ENCODE results near the gene ABCA4.

ABCA4 gene

DNA sequence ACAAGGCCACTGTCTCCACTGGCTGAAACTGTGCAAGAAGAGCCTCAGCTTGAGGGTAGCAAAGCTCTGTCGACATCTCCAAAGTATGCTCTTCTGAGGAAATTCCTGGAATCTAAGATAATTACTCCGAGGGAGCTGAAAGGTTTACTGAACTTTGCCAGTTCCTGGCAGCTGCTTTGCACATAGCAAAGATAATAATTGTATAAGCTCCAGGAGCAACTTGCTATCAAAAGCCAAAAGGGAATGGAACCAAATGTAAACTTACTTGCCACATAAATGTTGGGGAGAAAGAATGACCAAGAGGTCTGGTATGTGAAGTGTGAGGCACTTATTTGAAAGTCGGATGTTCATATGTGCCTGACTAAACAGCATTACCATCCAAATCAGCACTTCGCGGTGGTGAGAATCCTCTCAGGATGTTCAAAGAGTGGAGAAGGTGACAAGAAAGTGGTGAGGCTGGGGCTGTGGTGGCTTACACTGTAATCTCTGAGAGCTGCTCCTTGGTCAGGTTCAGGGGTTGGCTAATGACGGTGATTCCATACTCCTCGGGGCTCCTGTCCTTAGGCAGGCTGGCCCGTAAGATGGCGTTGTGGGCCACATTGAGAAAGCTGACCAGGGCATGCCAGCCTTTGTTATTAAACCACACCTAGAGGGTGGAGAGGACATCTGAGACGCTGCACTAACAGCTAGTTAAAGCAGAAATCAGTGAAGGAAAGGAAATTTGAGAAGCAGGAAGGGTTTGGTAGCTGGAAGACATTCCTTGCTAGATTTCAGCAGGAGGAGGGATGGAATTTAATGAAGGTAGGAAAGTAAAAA lies 100.0 kb downstream of the ABCA4 start:
- H3K79me2 ChIP-seq (ENCODE audit: insufficient read depth, low read length): no peaks in the 10 kb centered on the region
- H3K4me1 ChIP-seq (ENCODE audit: insufficient read depth, low read length): peaks cover 20% of the 10 kb centered on the region
- no peaks in the 10 kb centered on the region for H4K20me1 ChIP-seq (ENCODE audit: insufficient read depth, low read length)
- DNase-seq: no peak
- TF ChIP-seq, protein P1, sequence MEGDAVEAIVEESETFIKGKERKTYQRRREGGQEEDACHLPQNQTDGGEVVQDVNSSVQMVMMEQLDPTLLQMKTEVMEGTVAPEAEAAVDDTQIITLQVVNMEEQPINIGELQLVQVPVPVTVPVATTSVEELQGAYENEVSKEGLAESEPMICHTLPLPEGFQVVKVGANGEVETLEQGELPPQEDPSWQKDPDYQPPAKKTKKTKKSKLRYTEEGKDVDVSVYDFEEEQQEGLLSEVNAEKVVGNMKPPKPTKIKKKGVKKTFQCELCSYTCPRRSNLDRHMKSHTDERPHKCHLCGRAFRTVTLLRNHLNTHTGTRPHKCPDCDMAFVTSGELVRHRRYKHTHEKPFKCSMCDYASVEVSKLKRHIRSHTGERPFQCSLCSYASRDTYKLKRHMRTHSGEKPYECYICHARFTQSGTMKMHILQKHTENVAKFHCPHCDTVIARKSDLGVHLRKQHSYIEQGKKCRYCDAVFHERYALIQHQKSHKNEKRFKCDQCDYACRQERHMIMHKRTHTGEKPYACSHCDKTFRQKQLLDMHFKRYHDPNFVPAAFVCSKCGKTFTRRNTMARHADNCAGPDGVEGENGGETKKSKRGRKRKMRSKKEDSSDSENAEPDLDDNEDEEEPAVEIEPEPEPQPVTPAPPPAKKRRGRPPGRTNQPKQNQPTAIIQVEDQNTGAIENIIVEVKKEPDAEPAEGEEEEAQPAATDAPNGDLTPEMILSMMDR (IDR thresholded peaks at IDR 0.05; ENCODE audit: borderline replicate concordance, extremely low read depth, low read length, poor library complexity, severe bottlenecking): no peak
- no peak for TF ChIP-seq EZH2 (IDR thresholded peaks at IDR 0.05; ENCODE audit: borderline replicate concordance, low read depth, low read length, severe bottlenecking)
- no peak overlapping the region for H3K4me2 ChIP-seq (ENCODE audit: insufficient read depth, low read length)
- H3K4me3 ChIP-seq (ENCODE audit: low read depth in 1 of 2, low read length in 2 of 2): no peak overlapping the region
- H3K9me3 ChIP-seq (ENCODE audit: insufficient read depth, low read length, severe bottlenecking): no peaks in the 10 kb centered on the region
- H3K36me3 ChIP-seq (ENCODE audit: insufficient read depth, low read length): no peaks in the 10 kb centered on the region
- H3K27ac ChIP-seq (ENCODE audit: low read length): no peak overlapping the region
- no peaks in the 10 kb centered on the region for H3K27me3 ChIP-seq (ENCODE audit: insufficient read depth, low read length, poor library complexity)
- H3K9ac ChIP-seq (ENCODE audit: low read depth, low read length): no peak overlapping the region
- H2AFZ ChIP-seq (ENCODE audit: low read depth, low read length): no peak overlapping the region
- no peak for ATAC-seq (ENCODE audit: insufficient read depth, low read depth)

DNA sequence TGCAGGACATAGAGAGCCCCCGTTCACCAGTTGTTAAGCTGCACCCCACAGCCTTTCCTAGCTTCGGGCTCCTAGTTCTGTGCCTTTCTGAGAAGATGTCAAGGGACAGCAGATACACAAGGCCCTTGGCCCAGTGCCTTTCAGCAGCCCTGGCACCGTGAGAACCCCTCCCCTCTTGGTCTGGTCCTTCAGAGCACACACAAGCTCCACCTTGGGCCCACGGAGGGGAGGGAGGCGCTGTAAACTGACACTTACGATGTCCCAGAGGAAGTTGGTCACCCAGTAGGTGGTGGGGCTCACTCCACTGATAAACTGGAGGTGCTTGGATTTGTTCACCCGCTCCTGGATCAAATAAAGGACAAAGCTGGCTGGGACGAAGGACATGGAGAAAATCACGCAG lies 101.6 kb downstream of the ABCA4 start:
- ATAC-seq (ENCODE audit: insufficient read depth, low read depth) (no peak), DNase-seq (no peak)
- H3K27ac ChIP-seq (ENCODE audit: low read length): no peak overlapping the region
- H3K9me3 ChIP-seq (ENCODE audit: insufficient read depth, low read length, severe bottlenecking): no peaks in the 10 kb centered on the region
- H3K9ac ChIP-seq (ENCODE audit: low read depth, low read length): no peak overlapping the region
- no peak overlapping the region for H3K4me3 ChIP-seq (ENCODE audit: low read depth in 1 of 2, low read length in 2 of 2)
- H3K4me1 ChIP-seq (ENCODE audit: insufficient read depth, low read length): peaks cover 20% of the 10 kb centered on the region
- no peaks in the 10 kb centered on the region for H4K20me1 ChIP-seq (ENCODE audit: insufficient read depth, low read length)
- no peak overlapping the region for H2AFZ ChIP-seq (ENCODE audit: low read depth, low read length)
- H3K79me2 ChIP-seq (ENCODE audit: insufficient read depth, low read length): no peaks in the 10 kb centered on the region
- H3K4me2 ChIP-seq (ENCODE audit: insufficient read depth, low read length): no peak overlapping the region
- no peaks in the 10 kb centered on the region for H3K36me3 ChIP-seq (ENCODE audit: insufficient read depth, low read length)
- no peak for TF ChIP-seq EZH2 (IDR thresholded peaks at IDR 0.05; ENCODE audit: borderline replicate concordance, low read depth, low read length, severe bottlenecking)
- TF ChIP-seq, protein P1 (IDR thresholded peaks at IDR 0.05; ENCODE audit: borderline replicate concordance, extremely low read depth, low read length, poor library complexity, severe bottlenecking): no peak
- H3K27me3 ChIP-seq (ENCODE audit: insufficient read depth, low read length, poor library complexity): no peaks in the 10 kb centered on the region

DNA sequence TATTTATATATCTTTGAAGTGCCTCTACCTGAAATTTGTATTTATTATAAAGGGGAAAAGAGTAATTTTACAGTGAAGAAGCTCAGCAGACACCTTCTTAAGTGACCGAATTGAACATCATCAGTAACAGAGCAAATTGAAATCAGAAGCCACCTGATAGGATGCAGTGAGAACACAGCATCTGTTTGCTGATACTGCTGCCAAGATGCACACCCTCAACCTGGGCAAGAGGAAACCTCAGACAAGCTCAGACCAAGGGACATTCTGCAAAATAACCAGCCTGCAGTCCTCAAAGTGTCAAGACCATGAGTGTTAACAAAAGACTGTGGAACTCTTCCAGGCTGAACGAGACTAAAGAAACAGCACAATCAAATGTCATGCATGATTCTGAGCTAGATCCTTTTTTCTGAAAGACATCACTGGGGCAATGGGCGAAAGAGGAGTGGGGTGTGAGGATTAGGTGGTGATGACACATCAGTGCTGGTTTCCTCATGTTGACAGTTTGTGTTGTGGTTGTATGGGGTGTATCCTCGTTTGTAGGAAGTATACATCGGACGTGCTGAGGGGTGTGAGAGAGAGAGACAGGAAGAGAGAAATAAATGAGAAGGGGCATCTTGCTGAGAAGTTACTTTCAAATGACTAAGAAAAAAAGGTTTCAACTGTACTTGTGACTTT lies 103.7 kb downstream of the ABCA4 start:
- H3K4me3 ChIP-seq (ENCODE audit: low read depth in 1 of 2, low read length in 2 of 2): no peak overlapping the region
- H3K79me2 ChIP-seq (ENCODE audit: insufficient read depth, low read length): no peaks in the 10 kb centered on the region
- DNase-seq (peak; percentile 71), ATAC-seq (ENCODE audit: insufficient read depth, low read depth) (peak; percentile 96)
- H3K9me3 ChIP-seq (ENCODE audit: insufficient read depth, low read length, severe bottlenecking): no peaks in the 10 kb centered on the region
- H3K27ac ChIP-seq (ENCODE audit: low read length): peak overlapping the region; percentile 69
- peak overlapping the region; percentile 68 for H2AFZ ChIP-seq (ENCODE audit: low read depth, low read length)
- TF ChIP-seq EZH2 (IDR thresholded peaks at IDR 0.05; ENCODE audit: borderline replicate concordance, low read depth, low read length, severe bottlenecking): no peak
- TF ChIP-seq, protein P1 (IDR thresholded peaks at IDR 0.05; ENCODE audit: borderline replicate concordance, extremely low read depth, low read length, poor library complexity, severe bottlenecking): no peak
- peak overlapping the region; percentile 41 for H3K4me2 ChIP-seq (ENCODE audit: insufficient read depth, low read length)
- H3K4me1 ChIP-seq (ENCODE audit: insufficient read depth, low read length): peaks cover 20% of the 10 kb centered on the region
- no peaks in the 10 kb centered on the region for H4K20me1 ChIP-seq (ENCODE audit: insufficient read depth, low read length)
- H3K9ac ChIP-seq (ENCODE audit: low read depth, low read length): no peak overlapping the region
- no peaks in the 10 kb centered on the region for H3K27me3 ChIP-seq (ENCODE audit: insufficient read depth, low read length, poor library complexity)
- H3K36me3 ChIP-seq (ENCODE audit: insufficient read depth, low read length): no peaks in the 10 kb centered on the region

Data from DND-41 (cell line).